ENCODE data around the gene CCDC152. TPM values are rescaled to one million over a fixed set of nuclear protein-coding genes. Genes with fewer than 3 reads are reported as not detected.
A peak's percentile ranks its signal among the peaks of the same experiment; 100 is the strongest.

Gene CCDC152
- total and polyA plus RNA-seq, 12 donors, result 0.66 to 4.0 (median 1.5) TPM

GRCh38 chr5:42806004-42806700 is 49.5 kb downstream of the CCDC152 start:
- intact Hi-C loops (cut with DNase I), result loop anchor here in 5 of 10 donors (5.0 to 10.0 kb wide), 2 partner anchors 79 to 81 kb away; no protein-coding TSS in a partner anchor
- peaks cover 0 to 76% (median 43%) of the 10 kb centered on the region in 9 donors for H3K36me3 ChIP-seq

GRCh38 chr5:42806701-42807262 is 50.2 kb downstream of the CCDC152 start:
- intact Hi-C loops (cut with DNase I), result loop anchor here in 5 of 10 donors (5.0 to 10.0 kb wide), 2 partner anchors 78 to 81 kb away; no protein-coding TSS in a partner anchor
- 88 to 89% methylated on average over 3 of the region's 3 CpGs for WGBS, 2 donors
- Histone ChIP-seq H3K4me1 (peaks cover 0 to 48% (median 27%) of the 10 kb centered on the region in 9 donors), H3K36me3 (peaks cover 0 to 70% (median 37%) of the 10 kb centered on the region in 9 donors), H3K9me3 (no peaks in the 10 kb centered on the region), H3K27me3 (no peaks in the 10 kb centered on the region), H3K4me3 (no peak overlapping the region), H3K27ac (no peak overlapping the region)
- ATAC-seq (no peak), DNase-seq (no peak)
- no peak for TF ChIP-seq CTCF (IDR thresholded peaks at IDR 0.05)

More at GRCh38 chr5:42806004-42806700, 49.5 kb downstream of the CCDC152 start:
- H3K27me3 ChIP-seq, result no peaks in the 10 kb centered on the region
- no peak overlapping the region for H3K4me3 ChIP-seq
- no peak for TF ChIP-seq CTCF (IDR thresholded peaks at IDR 0.05)
- H3K27ac ChIP-seq, result no peak overlapping the region
- DNase-seq (no peak), ATAC-seq (no peak)
- peaks cover 0 to 48% (median 27%) of the 10 kb centered on the region in 9 donors for H3K4me1 ChIP-seq
- 52 to 54% methylated on average over 2 of the region's 2 CpGs for WGBS, 2 donors
- H3K9me3 ChIP-seq, result no peaks in the 10 kb centered on the region

- Histone ChIP-seq H3K4me3 (peak overlapping the region in 8 of 10 donors; percentile 1 to 67 (median 60)), H3K9me3 (no peaks in the 10 kb centered on the region), H3K36me3 (peaks cover 0 to 59% (median 29%) of the 10 kb centered on the region in 9 donors), H3K27ac (peak overlapping the region in 4 of 10 donors; percentile 31 to 88 (median 68)), H3K4me1 (peaks cover 0 to 58% (median 36%) of the 10 kb centered on the region in 9 donors), H3K27me3 (no peaks in the 10 kb centered on the region)
- no peak for DNase-seq
- TF ChIP-seq CTCF (IDR thresholded peaks at IDR 0.05), result peak in 7 of 9 donors; percentile 6 to 54 (median 32)
- intact Hi-C loops (cut with DNase I), result loop anchor here in 6 of 10 donors (2.0 to 10.0 kb wide), 3 partner anchors 77 to 81 kb away; no protein-coding TSS in a partner anchor
- ATAC-seq, result peak in 3 of 8 donors; percentile 54 to 71 (median 65)
- WGBS, 2 donors, result 51 to 56% methylated on average over 2 of the region's 2 CpGs
These were observed 51.3 kb downstream of the CCDC152 start for GRCh38 chr5:42807722-42808447.
